C4-2B (cell line): ENCODE measurements around the gene ANKZF1.

ENCODE experiments used
- CTCF ChIP-seq: fragments of 450-650 bp; conservative IDR thresholded peaks from 2 replicates; pipeline ENCODE4 v1.5.1; 2017; ENCODE audit warnings: mild to moderate bottlenecking
- ZFX ChIP-seq: fragments of 450-650 bp; IDR thresholded peaks from 2 replicates; pipeline ENCODE4 v1.6.1; 2017

DNA sequence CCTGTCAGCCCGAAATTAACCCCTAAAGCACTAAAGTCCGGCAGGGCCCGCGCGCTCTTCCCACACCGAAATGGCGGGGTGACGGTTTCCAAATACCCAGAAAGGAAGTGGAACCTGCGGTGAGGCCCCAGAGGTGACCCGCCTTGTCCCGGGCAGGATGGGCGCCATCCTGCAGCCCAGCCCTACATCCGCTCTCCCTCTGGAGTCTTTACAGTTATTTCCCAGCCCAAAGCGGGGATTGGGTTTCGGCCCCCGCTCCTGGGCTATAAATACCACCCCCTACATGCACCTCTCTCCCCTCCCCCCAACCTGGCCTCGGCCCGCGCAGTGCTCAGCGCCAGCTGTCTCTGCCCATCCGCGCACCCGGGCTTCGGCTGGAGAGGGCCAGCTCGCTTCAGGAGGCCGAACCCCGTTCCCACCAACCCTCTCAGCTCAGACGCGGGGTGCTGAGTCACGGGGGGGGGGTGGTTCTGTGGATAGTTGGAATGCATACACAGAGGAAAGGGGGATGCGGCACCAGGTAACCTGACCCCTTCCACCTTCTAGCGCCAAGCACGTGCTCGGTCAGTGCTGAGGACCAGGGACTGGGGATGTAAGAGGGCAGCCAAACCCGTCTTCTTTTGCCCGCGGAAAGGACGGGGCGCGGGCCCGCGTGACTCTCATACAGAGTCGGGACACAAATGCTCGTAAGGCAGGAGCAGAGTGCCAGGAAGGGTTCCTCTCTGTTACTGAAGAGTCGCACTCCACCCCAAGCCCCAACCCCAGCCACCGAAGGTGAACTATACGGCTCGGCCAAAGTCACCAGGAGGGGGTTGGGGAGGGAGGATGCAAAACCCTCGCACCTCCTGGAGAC lies 23.5 kb downstream of the ANKZF1 start, which contains the start of gene TUBA4B:
- no peak for TF ChIP-seq CTCF
- TF ChIP-seq ZFX: peak; percentile 41; the same call in 1 of the 2 replicates
